ENCODE measurements around the gene CDC73.

Gene CDC73

GRCh38 chr1:193121616-193122593 is at the start of gene CDC73:
Gene CDC73 (plus strand): TSS chr1:193122031. CDS start chr1:193122201, 170 bp downstream.
- ATAC-seq (replicated peaks; ENCODE audit: extremely low read depth, poor library complexity, severe bottlenecking) = peak; percentile 95
- H3K9me3 Mint-ChIP-seq = no peaks in the 10 kb centered on the region
- H3K4me3 Mint-ChIP-seq = peak within 1 kb of the TSS; percentile 91
- H3K36me3 Mint-ChIP-seq (ENCODE audit: insufficient read depth) = peaks cover 29% of the 10 kb centered on the region
- H3K27me3 Mint-ChIP-seq = no peaks in the 10 kb centered on the region
- H3K4me1 Mint-ChIP-seq = peaks cover 32% of the 10 kb centered on the region
- peak within 1 kb of the TSS; percentile 96 for H3K27ac Mint-ChIP-seq (ENCODE audit: low read depth)
- peak; percentile 99 for DNase-seq (ENCODE audit: low spot score in 2 of 2)

- Mint-ChIP-seq H3K4me3 (no peak overlapping the region), H3K9me3 (no peaks in the 10 kb centered on the region), H3K36me3 (ENCODE audit: insufficient read depth) (peaks cover 47% of the 10 kb centered on the region), H3K4me1 (peaks cover 6% of the 10 kb centered on the region), H3K27me3 (no peaks in the 10 kb centered on the region), H3K27ac (ENCODE audit: low read depth) (no peak overlapping the region)
- ATAC-seq (replicated peaks; ENCODE audit: extremely low read depth, poor library complexity, severe bottlenecking) (no peak), DNase-seq (ENCODE audit: low spot score in 2 of 2) (no peak)
Measured at GRCh38 chr1:193077991-193078390, 43.8 kb upstream of the CDC73 start.

GRCh38 chr1:193079187-193079586 is 42.6 kb upstream of the CDC73 start:
- peaks cover 58% of the 10 kb centered on the region for H3K36me3 Mint-ChIP-seq (ENCODE audit: insufficient read depth)
- no peaks in the 10 kb centered on the region for H3K9me3 Mint-ChIP-seq
- peaks cover 6% of the 10 kb centered on the region for H3K4me1 Mint-ChIP-seq
- no peak for DNase-seq (ENCODE audit: low spot score in 2 of 2)
- H3K27ac Mint-ChIP-seq (ENCODE audit: low read depth) = no peak overlapping the region
- no peak for ATAC-seq (replicated peaks; ENCODE audit: extremely low read depth, poor library complexity, severe bottlenecking)
- no peak overlapping the region for H3K4me3 Mint-ChIP-seq
- H3K27me3 Mint-ChIP-seq = no peaks in the 10 kb centered on the region

GRCh38 chr1:193083365-193084088 is 38.3 kb upstream of the CDC73 start:
- no peak for DNase-seq (ENCODE audit: low spot score in 2 of 2)
- H3K9me3 Mint-ChIP-seq = no peaks in the 10 kb centered on the region
- H3K27me3 Mint-ChIP-seq = no peaks in the 10 kb centered on the region
- H3K36me3 Mint-ChIP-seq (ENCODE audit: insufficient read depth) = peaks cover 55% of the 10 kb centered on the region
- no peak overlapping the region for H3K27ac Mint-ChIP-seq (ENCODE audit: low read depth)
- ATAC-seq (replicated peaks; ENCODE audit: extremely low read depth, poor library complexity, severe bottlenecking) = no peak
- H3K4me1 Mint-ChIP-seq = no peaks in the 10 kb centered on the region
- H3K4me3 Mint-ChIP-seq = no peak overlapping the region

- no peaks in the 10 kb centered on the region for H3K27me3 Mint-ChIP-seq
- no peak overlapping the region for H3K4me3 Mint-ChIP-seq
- no peak overlapping the region for H3K27ac Mint-ChIP-seq (ENCODE audit: low read depth)
- ATAC-seq (replicated peaks; ENCODE audit: extremely low read depth, poor library complexity, severe bottlenecking) (no peak), DNase-seq (ENCODE audit: low spot score in 2 of 2) (no peak)
- H3K9me3 Mint-ChIP-seq = no peaks in the 10 kb centered on the region
- no peaks in the 10 kb centered on the region for H3K4me1 Mint-ChIP-seq
- H3K36me3 Mint-ChIP-seq (ENCODE audit: insufficient read depth) = peaks cover 42% of the 10 kb centered on the region
Measured at GRCh38 chr1:193085263-193085662, 36.6 kb upstream of the CDC73 start.

GRCh38 chr1:193086342-193086741 is 35.5 kb upstream of the CDC73 start:
- Mint-ChIP-seq H3K27me3 (no peaks in the 10 kb centered on the region), H3K36me3 (ENCODE audit: insufficient read depth) (peaks cover 37% of the 10 kb centered on the region), H3K9me3 (no peaks in the 10 kb centered on the region), H3K4me1 (no peaks in the 10 kb centered on the region), H3K27ac (ENCODE audit: low read depth) (no peak overlapping the region), H3K4me3 (no peak overlapping the region)
- no peak for ATAC-seq (replicated peaks; ENCODE audit: extremely low read depth, poor library complexity, severe bottlenecking)
- no peak for DNase-seq (ENCODE audit: low spot score in 2 of 2)

- no peak overlapping the region for H3K4me3 Mint-ChIP-seq
- H3K27me3 Mint-ChIP-seq = no peaks in the 10 kb centered on the region
- no peaks in the 10 kb centered on the region for H3K9me3 Mint-ChIP-seq
- H3K36me3 Mint-ChIP-seq (ENCODE audit: insufficient read depth) = peaks cover 28% of the 10 kb centered on the region
- H3K27ac Mint-ChIP-seq (ENCODE audit: low read depth) = no peak overlapping the region
- ATAC-seq (replicated peaks; ENCODE audit: extremely low read depth, poor library complexity, severe bottlenecking) (no peak), DNase-seq (ENCODE audit: low spot score in 2 of 2) (no peak)
- no peaks in the 10 kb centered on the region for H3K4me1 Mint-ChIP-seq
Measured at GRCh38 chr1:193087893-193088292, 33.9 kb upstream of the CDC73 start.

- ATAC-seq (replicated peaks; ENCODE audit: extremely low read depth, poor library complexity, severe bottlenecking) (no peak), DNase-seq (ENCODE audit: low spot score in 2 of 2) (no peak)
- H3K27ac Mint-ChIP-seq (ENCODE audit: low read depth) = no peak overlapping the region
- H3K36me3 Mint-ChIP-seq (ENCODE audit: insufficient read depth) = peaks cover 14% of the 10 kb centered on the region
- no peaks in the 10 kb centered on the region for H3K4me1 Mint-ChIP-seq
- H3K4me3 Mint-ChIP-seq = no peak overlapping the region
- H3K9me3 Mint-ChIP-seq = no peaks in the 10 kb centered on the region
- no peaks in the 10 kb centered on the region for H3K27me3 Mint-ChIP-seq
Measured at GRCh38 chr1:193090865-193091264, 31.0 kb upstream of the CDC73 start.

GRCh38 chr1:193094112-193094511 is 27.7 kb upstream of the CDC73 start:
- Mint-ChIP-seq H3K27me3 (no peaks in the 10 kb centered on the region), H3K27ac (ENCODE audit: low read depth) (no peak overlapping the region), H3K9me3 (no peaks in the 10 kb centered on the region), H3K36me3 (ENCODE audit: insufficient read depth) (peaks cover 27% of the 10 kb centered on the region), H3K4me3 (no peak overlapping the region), H3K4me1 (no peaks in the 10 kb centered on the region)
- DNase-seq (ENCODE audit: low spot score in 2 of 2) (no peak), ATAC-seq (replicated peaks; ENCODE audit: extremely low read depth, poor library complexity, severe bottlenecking) (no peak)

- H3K4me3 Mint-ChIP-seq = no peak overlapping the region
- peaks cover 17% of the 10 kb centered on the region for H3K36me3 Mint-ChIP-seq (ENCODE audit: insufficient read depth)
- H3K4me1 Mint-ChIP-seq = peaks cover 29% of the 10 kb centered on the region
- no peak overlapping the region for H3K27ac Mint-ChIP-seq (ENCODE audit: low read depth)
- no peak for DNase-seq (ENCODE audit: low spot score in 2 of 2)
- no peak for ATAC-seq (replicated peaks; ENCODE audit: extremely low read depth, poor library complexity, severe bottlenecking)
- H3K27me3 Mint-ChIP-seq = no peaks in the 10 kb centered on the region
- H3K9me3 Mint-ChIP-seq = no peaks in the 10 kb centered on the region
Measured at GRCh38 chr1:193102662-193103061, 19.2 kb upstream of the CDC73 start.

- H3K27ac Mint-ChIP-seq (ENCODE audit: low read depth) = peak overlapping the region; percentile 29
- no peak for DNase-seq (ENCODE audit: low spot score in 2 of 2)
- H3K4me3 Mint-ChIP-seq = peak overlapping the region; percentile 90
- H3K4me1 Mint-ChIP-seq = peaks cover 29% of the 10 kb centered on the region
- no peak for ATAC-seq (replicated peaks; ENCODE audit: extremely low read depth, poor library complexity, severe bottlenecking)
- no peaks in the 10 kb centered on the region for H3K9me3 Mint-ChIP-seq
- no peaks in the 10 kb centered on the region for H3K27me3 Mint-ChIP-seq
- H3K36me3 Mint-ChIP-seq (ENCODE audit: insufficient read depth) = peaks cover 10% of the 10 kb centered on the region
Measured at GRCh38 chr1:193103759-193104501, 17.9 kb upstream of the CDC73 start.

GRCh38 chr1:193104502-193104906 is 17.3 kb upstream of the CDC73 start:
- peaks cover 9% of the 10 kb centered on the region for H3K36me3 Mint-ChIP-seq (ENCODE audit: insufficient read depth)
- H3K9me3 Mint-ChIP-seq = no peaks in the 10 kb centered on the region
- H3K27ac Mint-ChIP-seq (ENCODE audit: low read depth) = peak overlapping the region; percentile 29
- peak overlapping the region; percentile 90 for H3K4me3 Mint-ChIP-seq
- ATAC-seq (replicated peaks; ENCODE audit: extremely low read depth, poor library complexity, severe bottlenecking) (peak; percentile 31), DNase-seq (ENCODE audit: low spot score in 2 of 2) (no peak)
- H3K27me3 Mint-ChIP-seq = no peaks in the 10 kb centered on the region
- peaks cover 29% of the 10 kb centered on the region for H3K4me1 Mint-ChIP-seq
